PC-3 (cell line): Measurements from ENCODE around the gene NUCB1. TPM values are rescaled to one million over a fixed set of nuclear protein-coding genes. Genes with fewer than 3 reads are reported as not detected.

Source experiments
- ATAC-seq: fragments of 200-7000 bp; cut with Tn5 transposase; 2 replicates; pipeline ENCODE4 v1.9.1; 2020; ENCODE audit warnings: mild to moderate bottlenecking, moderate library complexity
- BruUV-seq: library from RNA; stranded (reverse); fragments of 400-500 nt; replicated peaks from 2 replicates; lab custom pipeline; 2021; lab: Mats Ljungman, UMichigan
- CTCF ChIA-PET: fragments of 300-600 bp; sonication (Branson Sonifier 250); formaldehyde crosslinking; loops from one replicate; lab custom pipeline; 2022; ENCODE audit warnings: antibody characterized with exemption; lab: Charles Lee
- POLR2A ChIA-PET: fragments of 300-600 bp; sonication (Branson Sonifier 250); formaldehyde crosslinking; loops from one replicate; lab custom pipeline; 2022; ENCODE audit warnings: antibody characterized with exemption; ENCODE audit not compliant: unreplicated experiment; lab: Charles Lee
- DNase-seq: peaks from one replicate; pipeline ENCODE4 v3.0.0-alpha.2; 2015
- H2AFZ ChIP-seq: fragments of 300-600 bp; sonication (generic); 2 replicates; pipeline ENCODE4 v1.6.0; 2016; ENCODE audit warnings: antibody characterized with exemption, low read length
- H3F3A ChIP-seq: fragments of 300-600 bp; sonication (generic); one replicate; pipeline ENCODE4 v1.6.0; 2017; ENCODE audit warnings: antibody characterized with exemption, low read length, control low read depth, mild to moderate bottlenecking; ENCODE audit not compliant: unreplicated experiment
- H3K27ac ChIP-seq: fragments of 300-600 bp; sonication (generic); 2 replicates; pipeline ENCODE4 v1.5.1; 2016; ENCODE audit warnings: mild to moderate bottlenecking, low read length
- H3K27me3 ChIP-seq: fragments of 300-600 bp; sonication (generic); 2 replicates; pipeline ENCODE4 v1.6.1; 2016; ENCODE audit warnings: low read length, mixed read lengths
- H3K36me3 ChIP-seq: fragments of 300-600 bp; sonication (generic); 2 replicates; pipeline ENCODE4 v1.6.1; 2016; ENCODE audit warnings: low read depth, mixed run types, low read length, mixed read lengths
- H3K4me1 ChIP-seq: fragments of 300-600 bp; sonication (generic); 2 replicates; pipeline ENCODE4 v1.5.1; 2016; ENCODE audit warnings: low read length; ENCODE audit not compliant: insufficient read depth
- H3K4me2 ChIP-seq: fragments of 300-600 bp; sonication (generic); 2 replicates; pipeline ENCODE4 v1.6.0; 2016; ENCODE audit warnings: low read length
- H3K4me3 ChIP-seq: fragments of 300-600 bp; sonication (generic); 2 replicates; pipeline ENCODE4 v1.5.1; 2016; ENCODE audit warnings: mild to moderate bottlenecking, low read length, mixed read lengths
- H3K79me2 ChIP-seq: fragments of 300-600 bp; sonication (generic); 2 replicates; pipeline ENCODE4 v1.6.1; 2017; ENCODE audit warnings: low read length, mixed read lengths
- H3K9ac ChIP-seq: fragments of 300-600 bp; sonication (generic); 2 replicates; pipeline ENCODE4 v1.6.0; 2016; ENCODE audit warnings: mild to moderate bottlenecking, low read length
- H3K9me2 ChIP-seq: fragments of 300-600 bp; sonication (generic); replicated peaks from 2 replicates; pipeline ENCODE4 v1.6.1; 2016; ENCODE audit warnings: mixed run types, low read length, mixed read lengths
- H3K9me3 ChIP-seq: fragments of 300-600 bp; sonication (generic); 2 replicates; pipeline ENCODE4 v1.6.1; 2016; ENCODE audit warnings: low read length, mixed read lengths
- H4K20me1 ChIP-seq: fragments of 300-600 bp; sonication (generic); 2 replicates; pipeline ENCODE4 v1.6.1; 2016; ENCODE audit warnings: low read length, mixed read lengths
- EZH2 ChIP-seq: fragments of 300-600 bp; sonication (generic); IDR thresholded peaks from one replicate; pipeline ENCODE4 v1.6.1; 2017; ENCODE audit warnings: antibody characterized with exemption, mild to moderate bottlenecking, low read length; ENCODE audit not compliant: unreplicated experiment
- EZH2phosphoT487 ChIP-seq: fragments of 300-600 bp; sonication (generic); IDR thresholded peaks from 2 replicates; pipeline ENCODE4 v1.6.1; 2018; ENCODE audit warnings: mild to moderate bottlenecking, antibody characterized with exemption, low read length, borderline replicate concordance
- intact Hi-C: fragments of 100-400 bp; cut with micrococcal nuclease; formaldehyde crosslinking; loops from 2 replicates; pipeline ENCODE4 v1.9.0; 2023
- total RNA-seq: library from RNA; depleted of rRNA; stranded (reverse); fragments of >200 nt; gene quantifications from 2 replicates; pipeline ENCODE4 v1.2.3, GENCODE V29; 2014
- TF ChIP-seq, protein P1 (sequence below): fragments of 300-600 bp; sonication (generic); conservative IDR thresholded peaks from 2 replicates; pipeline ENCODE4 v1.5.1; 2017; ENCODE audit warnings: antibody characterized with exemption, low read depth, mild to moderate bottlenecking, low read length

Gene NUCB1
- total RNA-seq, 1 experiment from 2014 or later: 137 TPM

DNA sequence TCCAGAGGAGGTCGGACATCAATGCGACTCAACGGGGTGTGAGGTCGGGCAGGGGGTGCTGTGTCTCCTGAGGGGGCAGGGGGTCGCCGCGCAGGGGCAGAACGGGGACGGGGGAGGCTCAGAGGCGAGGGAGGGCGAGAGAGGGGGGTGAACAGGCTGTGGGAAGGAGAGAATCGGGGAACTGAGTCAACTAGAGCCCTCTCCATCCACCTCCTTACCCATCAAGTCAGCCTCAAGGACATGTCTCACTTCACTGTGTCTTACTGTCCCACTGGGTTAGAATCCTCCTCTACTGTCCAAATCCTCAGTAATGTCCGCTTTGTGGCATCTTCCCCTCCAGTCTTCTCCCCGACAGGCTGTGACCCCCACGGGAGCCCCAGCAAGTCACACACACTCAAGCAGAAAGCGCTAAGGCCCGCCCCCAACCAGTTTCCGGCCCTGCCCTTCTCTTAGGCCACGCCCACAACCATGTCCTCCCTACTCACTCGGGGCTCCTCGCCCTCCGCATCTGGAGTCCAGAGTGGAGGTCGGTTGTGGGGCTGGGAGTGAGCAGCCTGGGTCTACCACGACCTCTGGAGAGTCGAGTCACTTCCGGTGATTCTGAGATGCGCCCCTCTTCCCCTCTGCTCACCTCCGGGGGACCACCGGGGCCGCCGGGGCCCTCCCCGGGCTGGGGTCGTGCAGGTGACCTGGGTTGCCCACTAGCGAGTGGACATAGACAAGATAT lies 41.0 kb upstream of the NUCB1 start:
- TF ChIP-seq EZH2phosphoT487: no peak
- TF ChIP-seq, protein P1, sequence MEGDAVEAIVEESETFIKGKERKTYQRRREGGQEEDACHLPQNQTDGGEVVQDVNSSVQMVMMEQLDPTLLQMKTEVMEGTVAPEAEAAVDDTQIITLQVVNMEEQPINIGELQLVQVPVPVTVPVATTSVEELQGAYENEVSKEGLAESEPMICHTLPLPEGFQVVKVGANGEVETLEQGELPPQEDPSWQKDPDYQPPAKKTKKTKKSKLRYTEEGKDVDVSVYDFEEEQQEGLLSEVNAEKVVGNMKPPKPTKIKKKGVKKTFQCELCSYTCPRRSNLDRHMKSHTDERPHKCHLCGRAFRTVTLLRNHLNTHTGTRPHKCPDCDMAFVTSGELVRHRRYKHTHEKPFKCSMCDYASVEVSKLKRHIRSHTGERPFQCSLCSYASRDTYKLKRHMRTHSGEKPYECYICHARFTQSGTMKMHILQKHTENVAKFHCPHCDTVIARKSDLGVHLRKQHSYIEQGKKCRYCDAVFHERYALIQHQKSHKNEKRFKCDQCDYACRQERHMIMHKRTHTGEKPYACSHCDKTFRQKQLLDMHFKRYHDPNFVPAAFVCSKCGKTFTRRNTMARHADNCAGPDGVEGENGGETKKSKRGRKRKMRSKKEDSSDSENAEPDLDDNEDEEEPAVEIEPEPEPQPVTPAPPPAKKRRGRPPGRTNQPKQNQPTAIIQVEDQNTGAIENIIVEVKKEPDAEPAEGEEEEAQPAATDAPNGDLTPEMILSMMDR: no peak
- no peak for TF ChIP-seq EZH2
- Histone ChIP-seq H3K4me2 (no peak overlapping the region), H3K9me2 (no peaks in the 10 kb centered on the region), H3K79me2 (no peaks in the 10 kb centered on the region), H3K4me3 (no peak overlapping the region), H3F3A (no peaks in the 10 kb centered on the region), H4K20me1 (no peaks in the 10 kb centered on the region), H3K9ac (no peak overlapping the region), H3K9me3 (no peaks in the 10 kb centered on the region), H3K27me3 (no peaks in the 10 kb centered on the region), H3K36me3 (no peaks in the 10 kb centered on the region), H2AFZ (no peak overlapping the region), H3K27ac (no peak overlapping the region), H3K4me1 (peaks cover 3% of the 10 kb centered on the region)
- ChIA-PET POLR2A (no interaction called here), CTCF (no interaction called here)
- no peak for ATAC-seq
- intact Hi-C loops: no loop called here
- DNase-seq: no peak
- no TSS peak for BruUV-seq

DNA sequence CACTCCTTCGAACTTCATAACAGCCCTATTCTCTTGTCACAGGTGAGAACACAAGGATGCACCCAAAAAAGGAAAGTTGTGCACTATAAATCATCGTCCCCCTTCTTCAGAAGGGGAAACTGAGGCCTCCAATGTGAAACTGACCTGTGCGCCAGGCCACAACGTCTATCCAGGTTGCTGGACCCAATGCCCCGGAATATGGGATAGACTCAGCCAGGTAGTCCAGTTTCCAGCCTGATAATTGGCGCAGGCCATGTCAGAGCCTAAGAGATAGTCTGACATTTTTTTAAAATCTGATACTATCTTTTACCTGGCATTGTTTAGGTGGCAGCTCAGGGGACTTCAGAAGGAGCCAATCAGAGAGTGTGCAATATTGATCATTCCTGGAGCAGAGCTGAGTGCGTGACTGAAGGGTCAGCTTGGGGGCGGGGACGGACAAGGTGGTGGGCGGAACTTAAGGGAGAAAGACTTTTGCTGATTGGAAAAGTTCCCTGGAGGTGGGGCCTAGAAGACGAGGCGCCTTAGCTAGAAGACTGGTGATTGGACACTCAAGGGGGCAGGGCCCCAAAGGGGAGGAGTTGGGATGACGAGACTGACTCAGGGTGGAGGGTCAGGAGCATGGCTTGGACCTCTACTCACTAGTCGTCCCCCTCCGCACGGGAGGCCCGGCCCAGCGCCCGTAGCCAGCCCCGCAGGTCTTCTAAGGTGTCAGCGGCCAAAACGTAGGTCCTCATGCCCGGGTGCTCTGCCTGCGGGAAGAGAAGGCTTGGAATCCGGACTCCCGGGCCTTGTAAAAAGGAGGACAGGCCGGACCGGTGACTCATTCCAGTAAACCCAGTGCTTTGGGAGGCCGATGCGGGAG lies 40.2 kb upstream of the NUCB1 start:
- Histone ChIP-seq H3K9me2 (no peaks in the 10 kb centered on the region), H4K20me1 (no peaks in the 10 kb centered on the region), H3K79me2 (no peaks in the 10 kb centered on the region), H3K36me3 (no peaks in the 10 kb centered on the region), H2AFZ (peak overlapping the region; percentile 84), H3K9ac (0 out of 2 replicates have a peak overlapping the region, but pooled peaks have one; percentile 40), H3K27me3 (no peaks in the 10 kb centered on the region), H3F3A (no peaks in the 10 kb centered on the region), H3K4me3 (peak overlapping the region; percentile 61), H3K27ac (peak overlapping the region; percentile 30; the same call in 1 of the 2 replicates), H3K4me1 (peaks cover 3% of the 10 kb centered on the region), H3K4me2 (peak overlapping the region; percentile 68), H3K9me3 (no peaks in the 10 kb centered on the region)
- ChIA-PET CTCF (no interaction called here), POLR2A (no interaction called here)
- DNase-seq: peak; percentile 84
- BruUV-seq: no TSS peak
- ATAC-seq: peak; percentile 62
- intact Hi-C loops: no loop called here
- TF ChIP-seq EZH2phosphoT487 (no peak), EZH2 (no peak)
- TF ChIP-seq, protein P1: no peak
